Stimulated activated CD8-positive, alpha-beta memory T cell treated with anti-CD3 and anti-CD28 coated beads, Interleukin-4, amount 100 ng/mL, for 24 hours (primary cell): ENCODE results near the gene CYB5R2.

Source experiments
- DNase-seq: peaks from one replicate; pipeline ENCODE4 v3.0.0-alpha.2; 2020; ENCODE audit warnings: low read depth

CYB5R2 gene

DNA sequence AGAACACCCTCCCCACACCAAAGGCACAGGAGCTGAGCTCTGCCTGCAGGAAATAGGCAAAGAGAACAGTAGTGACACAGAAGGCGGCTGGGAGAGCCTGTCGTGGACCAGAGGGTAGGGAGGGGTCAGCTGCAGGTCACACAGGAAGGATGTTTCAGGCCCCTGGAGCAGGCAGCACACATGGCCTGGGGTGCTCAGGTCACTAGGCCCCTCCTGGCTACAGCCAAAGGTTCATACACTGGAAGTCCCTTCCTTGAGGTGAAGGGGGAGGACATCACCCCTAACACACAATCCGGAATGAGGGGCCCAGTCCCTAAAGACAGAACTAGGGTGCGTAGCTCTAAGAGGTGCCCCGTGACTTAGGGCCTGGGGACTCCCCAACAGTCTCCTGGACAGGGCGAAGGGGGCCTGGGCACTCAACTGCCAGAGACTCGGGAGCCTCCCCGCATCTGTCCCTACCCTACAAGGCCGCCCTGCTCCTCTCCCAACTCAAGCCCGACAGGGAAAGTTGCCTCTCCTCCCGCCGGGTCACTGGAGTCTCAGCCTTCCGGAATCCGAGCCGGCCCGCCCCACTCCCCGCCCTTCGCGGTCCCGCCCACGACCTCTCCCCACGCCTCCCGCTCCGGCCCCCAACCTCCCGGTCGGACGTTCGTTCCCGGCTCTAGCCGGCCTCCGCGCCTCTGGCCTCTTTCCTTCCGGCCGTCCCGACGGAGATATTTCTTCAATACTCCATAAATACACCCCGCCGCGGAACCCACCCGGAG is at the start of gene CYB5R2:
CYB5R2 (minus strand) TSS at position 541 of the 764 bp plus-strand sequence. CDS start 675 bp downstream, outside the sequence.
- no peak for DNase-seq

DNA sequence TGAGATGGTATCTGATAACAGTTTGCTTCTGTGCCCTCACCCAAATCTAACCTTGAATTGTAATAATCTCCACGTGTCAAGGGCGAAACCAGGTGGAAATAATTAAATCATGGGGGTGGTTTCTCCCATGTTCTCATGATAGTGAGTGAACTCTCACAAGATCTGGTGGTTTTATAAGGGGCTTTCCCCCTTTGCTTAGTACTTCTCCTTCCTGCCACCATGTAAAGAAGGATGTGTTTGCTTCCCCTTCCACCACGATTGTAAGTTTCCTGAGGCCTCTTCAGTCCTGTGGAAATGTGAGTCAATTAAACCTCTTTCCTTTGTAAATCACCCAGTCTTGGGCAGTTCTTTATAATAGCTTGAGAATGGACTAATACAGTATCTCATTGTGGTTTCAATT is 41.5 kb upstream of the CYB5R2 start:
- no peak for DNase-seq

DNA sequence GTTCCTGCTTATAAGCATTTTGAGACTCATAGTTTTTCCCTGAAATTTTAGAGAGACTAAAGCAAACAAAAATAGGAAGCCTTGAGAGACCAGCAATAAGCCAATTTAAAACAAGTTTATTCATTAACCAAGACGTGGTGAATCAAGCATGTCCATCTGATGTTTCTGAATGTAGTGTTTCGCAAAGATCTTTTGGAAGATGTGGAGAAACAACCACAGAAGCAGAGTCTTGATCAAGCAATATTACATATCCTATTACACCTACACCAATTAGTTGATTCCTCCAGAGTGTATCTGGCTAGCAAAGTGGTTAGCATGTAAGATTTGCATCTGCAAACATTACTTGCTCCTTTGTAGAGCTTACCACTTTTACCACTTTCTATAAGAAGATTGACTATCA is 33.1 kb upstream of the CYB5R2 start, which contains the start of gene OVCH2:
OVCH2 (minus strand) TSS at position 101 of the 400 bp plus-strand sequence; CDS start at position 18, 83 bp downstream.
- DNase-seq: no peak

DNA sequence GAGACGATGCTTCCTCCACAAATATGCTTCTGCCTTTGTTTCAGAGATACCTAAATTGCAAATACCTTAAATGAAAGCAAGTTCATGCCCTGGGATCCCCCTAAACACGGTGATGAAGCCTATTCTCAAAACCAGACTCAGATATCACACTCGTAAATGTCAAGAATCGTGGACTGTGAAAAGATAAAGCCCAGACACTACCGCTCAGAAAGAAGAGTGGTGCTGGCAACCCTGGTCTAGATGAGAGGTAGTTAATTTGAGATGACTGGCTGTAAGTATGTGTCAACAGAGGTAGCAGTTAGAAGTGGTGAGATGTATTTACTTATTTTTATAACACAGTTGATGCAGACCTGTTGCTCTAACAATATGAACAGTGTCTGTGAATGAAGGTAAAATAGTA is 30.4 kb upstream of the CYB5R2 start:
- no peak for DNase-seq

DNA sequence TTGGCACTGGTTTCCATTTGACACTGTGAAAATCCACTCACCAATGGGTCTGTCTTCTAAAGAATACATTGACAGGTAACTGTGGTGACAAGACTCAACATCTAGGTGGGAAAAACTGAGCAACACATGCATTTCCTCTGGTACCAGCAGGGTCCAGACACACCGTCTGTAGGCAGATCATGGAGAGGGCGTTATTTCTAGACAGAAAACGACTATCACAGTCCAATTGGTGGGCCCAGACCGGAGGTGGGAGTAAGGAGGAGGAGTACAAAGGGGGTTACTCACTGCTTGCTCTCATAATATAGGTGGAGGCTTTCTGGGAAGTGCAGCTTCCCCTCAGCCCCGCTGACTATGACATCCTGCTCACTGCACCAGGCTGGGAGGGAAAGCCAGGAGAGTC is 23.1 kb upstream of the CYB5R2 start:
- DNase-seq: no peak

DNA sequence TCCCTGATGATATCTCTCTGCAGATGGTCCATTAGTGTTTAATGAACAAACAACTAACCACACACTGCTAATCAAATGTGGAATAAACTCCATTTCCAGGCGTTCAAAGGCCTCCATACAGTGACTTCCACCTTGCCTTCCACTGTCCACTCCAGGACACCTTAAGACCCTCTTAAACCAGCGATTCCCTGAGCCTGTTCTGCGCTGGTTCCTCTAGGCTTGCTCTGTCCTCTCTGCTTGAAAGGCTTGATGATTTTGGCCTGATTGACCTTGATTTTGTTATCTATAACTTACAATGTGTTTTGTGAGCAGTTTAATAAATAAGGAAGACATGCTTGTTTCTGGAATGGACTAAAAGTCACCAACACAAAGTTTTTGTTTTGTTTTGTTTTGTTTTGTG is 20.9 kb upstream of the CYB5R2 start:
- DNase-seq: no peak

DNA sequence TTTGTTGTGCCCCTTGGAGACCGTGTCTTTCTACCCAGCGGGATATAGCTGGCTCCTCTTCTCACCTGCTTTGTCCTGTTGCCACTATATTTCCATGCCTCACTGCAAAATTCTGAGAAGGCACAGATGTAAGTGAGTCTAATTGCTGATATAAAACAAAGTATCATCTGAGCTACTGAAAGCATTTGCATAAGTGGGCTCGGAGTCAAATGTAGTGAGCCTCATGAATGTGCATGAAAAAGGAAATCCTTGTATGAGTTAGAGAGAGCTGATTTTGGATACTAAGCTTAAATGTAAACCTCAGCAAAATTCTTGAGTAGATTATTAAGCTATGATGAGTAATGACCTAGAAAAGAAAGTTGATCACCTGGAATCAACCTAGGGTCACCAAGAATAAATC is 19.1 kb upstream of the CYB5R2 start:
- DNase-seq: no peak

DNA sequence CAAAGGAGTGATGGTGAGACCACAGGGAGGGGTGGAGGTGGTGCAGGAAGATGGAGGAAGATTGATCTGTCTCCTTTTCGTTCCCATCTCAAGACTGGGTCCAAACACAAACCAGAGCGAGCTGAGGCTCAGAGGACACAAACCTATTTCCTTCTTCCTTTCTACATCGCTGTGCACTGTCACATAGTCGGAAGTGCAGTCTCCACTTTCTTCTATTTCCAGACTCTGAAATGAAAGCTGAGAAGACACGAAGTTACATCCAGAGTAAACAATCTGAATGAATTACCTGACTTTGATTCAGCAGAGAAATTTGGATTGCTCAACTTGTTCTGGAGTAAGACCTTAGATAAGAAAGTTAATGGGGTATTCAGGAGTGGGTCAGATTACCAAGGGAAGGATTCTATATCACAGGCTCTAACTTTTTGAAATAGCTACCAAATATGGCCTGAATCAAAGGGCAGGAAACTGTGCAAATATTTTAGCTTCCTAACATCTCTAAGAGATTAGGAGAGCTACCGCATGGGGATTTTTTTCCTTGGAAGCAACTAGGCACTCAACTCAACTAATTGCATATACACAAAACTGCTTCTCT is 18.6 kb upstream of the CYB5R2 start:
- no peak for DNase-seq

DNA sequence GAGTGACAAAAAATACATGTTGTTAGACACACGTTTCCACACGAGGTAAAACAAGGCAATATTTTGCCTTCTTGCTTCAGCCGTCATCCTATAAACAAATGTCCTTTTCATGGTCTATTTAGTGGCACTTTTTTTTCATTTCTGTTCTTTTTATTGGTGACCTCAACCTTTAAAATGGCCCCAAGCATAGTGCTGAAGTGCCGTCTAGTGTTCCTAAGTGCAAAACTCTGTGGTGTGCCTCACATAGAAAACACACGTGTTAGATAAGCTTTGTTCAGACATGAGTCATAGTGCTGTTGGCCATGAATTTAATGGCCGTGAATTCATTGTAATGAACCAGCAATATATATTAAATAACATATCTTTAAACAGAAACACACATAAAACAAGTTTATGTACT is 17.3 kb upstream of the CYB5R2 start:
- DNase-seq: no peak

DNA sequence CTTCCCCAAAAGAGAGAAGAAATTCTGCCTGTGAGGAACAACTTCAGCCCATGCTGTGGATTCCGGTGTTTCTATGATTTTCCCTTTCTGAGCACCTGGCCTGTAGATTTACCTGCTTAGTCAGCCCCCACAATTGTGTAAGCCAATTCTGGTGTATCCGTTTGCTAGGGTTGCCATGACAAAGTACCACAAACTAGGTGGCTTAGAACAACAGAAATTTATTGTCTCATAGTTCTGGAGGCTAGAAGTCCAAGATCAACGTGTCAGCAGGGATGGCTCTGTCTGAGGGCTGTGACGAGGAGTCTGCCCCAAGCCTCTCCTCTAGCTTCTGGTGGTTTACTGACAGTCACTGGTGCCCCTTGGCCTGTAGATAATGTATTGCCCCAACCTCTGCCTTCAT is 15.9 kb upstream of the CYB5R2 start:
- no peak for DNase-seq

DNA sequence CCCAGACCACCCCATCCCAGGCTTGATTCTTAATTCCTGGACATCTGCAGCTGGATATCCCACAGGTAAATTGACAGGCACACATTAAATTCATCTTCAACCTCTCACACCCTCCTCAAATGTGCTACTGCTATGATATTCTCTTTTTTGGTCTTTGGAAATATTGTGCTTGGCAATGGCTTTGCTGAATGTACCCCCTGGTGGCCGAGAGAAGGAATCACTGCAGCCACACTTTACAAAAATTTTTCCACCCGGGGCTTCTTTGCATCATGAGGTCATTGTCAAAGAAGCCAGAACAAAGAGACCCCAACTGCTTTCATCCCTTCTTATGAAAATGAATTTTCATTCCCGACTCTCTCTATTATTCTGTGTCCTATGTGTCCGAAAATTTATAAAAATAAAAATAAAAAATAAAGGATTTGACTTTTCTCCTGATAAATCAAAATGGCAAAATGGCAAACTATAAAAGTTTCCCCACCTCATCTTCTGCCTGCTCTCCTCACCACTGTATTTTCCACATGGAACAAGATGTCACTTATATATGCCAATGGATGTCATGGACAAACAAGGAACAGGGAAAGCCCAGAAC is 15.0 kb upstream of the CYB5R2 start:
- DNase-seq: no peak

DNA sequence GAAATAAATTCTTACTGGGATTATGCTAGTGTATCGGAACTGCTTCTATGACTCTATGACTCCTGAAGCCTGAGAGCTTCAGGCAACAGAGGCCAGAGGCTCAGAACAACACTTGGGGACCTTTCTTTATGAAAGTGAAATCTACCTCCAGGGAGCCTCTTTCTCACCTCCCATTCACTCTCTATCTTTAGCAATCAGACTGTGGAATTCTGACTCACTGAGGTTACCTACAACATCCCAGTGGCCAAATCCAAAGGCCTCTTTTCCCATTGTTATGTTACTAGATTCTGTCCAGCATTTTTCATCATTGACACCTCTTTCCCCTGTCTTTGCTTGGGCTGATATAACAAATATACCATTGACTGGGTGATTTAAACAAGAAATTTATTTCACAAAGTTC is 14.1 kb upstream of the CYB5R2 start:
- DNase-seq: no peak

DNA sequence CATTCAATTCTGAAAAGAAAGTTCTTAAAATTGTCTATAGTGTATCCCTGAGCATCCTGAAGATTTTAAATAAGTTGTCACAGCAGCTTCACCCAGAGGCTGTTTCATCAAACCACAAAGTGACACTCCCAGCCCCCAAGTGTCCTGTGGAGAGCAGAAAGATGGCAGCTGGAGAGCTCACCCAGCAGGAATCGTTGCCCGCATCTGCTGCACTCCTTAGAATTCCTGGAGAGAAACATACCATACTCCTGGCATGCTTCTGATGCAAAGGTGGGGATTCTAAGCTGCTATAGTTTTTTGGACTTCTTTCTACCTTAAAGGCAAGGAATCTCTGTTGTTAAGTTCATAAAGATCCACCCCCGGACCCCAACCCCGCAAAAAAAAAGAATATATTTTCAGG is 13.5 kb upstream of the CYB5R2 start:
- DNase-seq: no peak

DNA sequence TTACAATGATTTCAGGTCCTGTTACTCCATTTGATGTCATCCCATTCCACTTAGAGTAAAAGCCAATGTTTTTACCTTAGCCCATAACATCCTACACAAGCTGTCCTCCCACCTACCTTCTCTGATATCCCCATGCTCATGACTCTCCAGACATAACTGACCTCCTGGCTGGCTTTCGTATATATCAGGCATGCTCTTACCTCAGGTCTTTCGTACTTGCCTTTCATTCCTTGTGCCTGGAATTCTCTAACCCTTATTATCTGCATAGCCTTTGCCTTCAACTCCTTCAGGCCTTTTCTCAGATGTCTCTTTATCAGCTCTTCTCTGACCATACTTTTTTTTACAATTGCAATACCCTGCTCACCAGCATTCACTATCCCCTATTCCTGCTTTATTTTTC is 10.3 kb upstream of the CYB5R2 start:
- no peak for DNase-seq

DNA sequence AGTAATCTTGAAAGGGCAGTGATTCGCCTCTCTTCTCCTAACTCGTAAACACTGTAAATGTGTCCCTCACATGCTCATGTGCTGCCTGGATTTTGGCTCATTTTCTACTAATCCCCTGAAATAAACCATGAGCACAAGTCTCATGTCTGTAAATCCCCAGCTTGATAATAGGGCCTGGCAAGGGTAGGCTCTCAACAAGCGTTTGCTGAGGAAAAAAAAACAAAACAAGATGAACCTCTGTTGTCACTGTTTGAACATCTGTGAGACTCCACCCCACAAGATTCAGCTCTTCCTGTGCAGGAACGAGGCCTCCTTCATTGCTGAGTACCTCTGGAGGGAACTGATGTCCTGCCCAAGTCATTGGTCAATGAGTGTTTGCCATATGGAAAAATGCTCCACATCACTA is 4.5 kb upstream of the CYB5R2 start:
- DNase-seq: no peak

DNA sequence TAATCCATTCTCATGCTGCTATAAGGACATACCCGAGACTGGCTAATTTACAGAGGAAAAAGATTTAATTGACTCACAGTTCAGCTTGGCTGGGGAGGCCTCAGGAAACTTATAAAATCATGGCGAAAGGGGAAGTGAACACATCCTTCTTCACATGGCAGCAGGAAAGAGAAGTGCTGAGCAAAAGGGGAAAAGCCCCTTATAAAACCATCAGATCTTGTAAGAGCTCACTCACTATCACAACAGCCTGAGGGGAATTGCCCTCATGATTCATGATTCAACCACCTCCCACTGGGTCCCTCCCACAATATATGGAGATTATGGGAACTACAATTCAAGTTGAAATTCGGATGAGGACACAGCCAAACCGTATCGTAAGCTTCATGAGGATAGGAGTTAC is 3.8 kb upstream of the CYB5R2 start:
- DNase-seq: no peak

DNA sequence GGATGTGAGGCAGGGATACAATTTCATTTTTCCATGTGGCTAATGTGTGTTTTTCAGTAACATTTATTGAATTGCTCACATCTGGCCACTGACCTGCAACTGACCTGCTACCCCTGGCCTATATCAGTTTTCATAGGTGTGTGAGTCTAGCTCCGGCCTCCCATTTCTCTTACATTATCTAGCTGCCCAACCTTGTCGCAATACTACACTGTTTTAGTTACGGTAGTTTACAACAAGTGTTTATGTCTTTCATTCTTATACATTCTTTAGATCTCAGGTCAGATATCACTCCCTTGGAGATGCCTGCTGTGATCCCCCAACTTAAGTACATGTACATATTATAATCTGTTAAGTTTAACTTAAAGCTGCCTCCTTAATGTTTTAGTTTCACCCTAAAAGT is 2.3 kb upstream of the CYB5R2 start:
- DNase-seq: no peak

DNA sequence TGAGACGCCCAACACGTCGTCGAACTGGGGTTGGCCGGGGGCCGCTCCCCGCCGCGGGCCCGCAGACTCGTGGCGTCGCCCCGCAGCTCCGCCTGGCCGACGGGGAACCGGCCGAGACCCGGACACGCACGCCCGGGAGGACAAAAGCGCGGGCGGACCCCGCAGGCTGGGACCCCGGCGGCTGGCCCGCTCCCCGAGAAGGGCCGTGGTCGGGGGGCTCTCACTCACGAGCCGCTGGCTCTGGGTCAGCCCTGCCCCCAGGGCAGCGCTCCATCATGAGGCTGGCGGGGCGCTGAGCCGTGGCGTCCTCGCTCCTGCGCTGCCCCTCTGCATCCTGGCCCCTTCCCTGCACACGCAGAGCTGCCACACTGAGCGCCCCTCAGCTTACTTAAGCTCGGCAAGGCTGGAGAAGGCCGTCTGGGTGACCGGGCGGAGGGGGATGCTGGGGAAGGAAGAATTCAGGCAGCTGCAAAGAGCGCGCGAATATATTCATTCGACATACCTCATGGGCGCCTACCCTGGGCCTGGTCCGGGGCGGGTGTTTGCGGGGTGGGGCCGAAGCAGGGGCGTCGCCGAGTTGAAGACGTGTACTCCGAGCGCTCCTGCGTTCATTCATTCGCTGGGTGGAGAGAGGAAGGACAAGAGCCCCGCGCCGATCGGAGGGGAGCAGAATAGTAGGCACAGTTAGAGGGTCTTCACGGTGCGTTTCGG is 579 bp upstream of the CYB5R2 start:
- no peak for DNase-seq

DNA sequence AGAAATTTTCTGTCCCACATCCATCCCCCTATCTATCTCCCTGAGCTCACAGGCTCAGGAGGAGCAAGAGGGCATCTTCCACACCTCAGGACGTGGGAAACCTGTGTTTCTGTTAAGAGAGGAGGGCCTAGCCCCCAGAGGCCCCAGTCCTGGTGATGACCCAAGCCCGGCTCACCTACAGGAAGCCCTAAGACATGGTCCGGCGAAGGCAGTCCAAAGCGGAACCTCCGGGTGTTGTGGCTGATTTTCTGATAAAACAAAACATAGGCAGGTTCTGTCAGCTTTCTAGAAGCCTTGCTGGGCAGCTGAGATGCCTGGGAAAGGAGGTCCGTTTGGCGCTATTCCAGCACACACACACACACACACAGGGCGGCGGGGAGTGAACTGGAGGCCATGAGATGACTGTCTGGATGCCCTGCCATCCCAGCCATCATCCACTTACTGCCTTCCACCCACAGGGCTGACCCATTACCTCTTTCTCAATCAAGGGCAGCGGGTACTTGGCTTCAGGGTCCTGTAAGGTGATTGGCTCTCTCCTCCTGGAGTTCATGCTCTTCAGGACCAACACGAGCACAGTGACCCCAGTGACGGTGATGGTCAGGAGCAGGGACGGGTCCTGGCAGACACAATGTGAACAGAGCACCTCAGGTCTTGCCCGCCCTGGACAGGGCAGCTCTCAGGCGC is 882 bp downstream of the CYB5R2 start:
- no peak for DNase-seq

DNA sequence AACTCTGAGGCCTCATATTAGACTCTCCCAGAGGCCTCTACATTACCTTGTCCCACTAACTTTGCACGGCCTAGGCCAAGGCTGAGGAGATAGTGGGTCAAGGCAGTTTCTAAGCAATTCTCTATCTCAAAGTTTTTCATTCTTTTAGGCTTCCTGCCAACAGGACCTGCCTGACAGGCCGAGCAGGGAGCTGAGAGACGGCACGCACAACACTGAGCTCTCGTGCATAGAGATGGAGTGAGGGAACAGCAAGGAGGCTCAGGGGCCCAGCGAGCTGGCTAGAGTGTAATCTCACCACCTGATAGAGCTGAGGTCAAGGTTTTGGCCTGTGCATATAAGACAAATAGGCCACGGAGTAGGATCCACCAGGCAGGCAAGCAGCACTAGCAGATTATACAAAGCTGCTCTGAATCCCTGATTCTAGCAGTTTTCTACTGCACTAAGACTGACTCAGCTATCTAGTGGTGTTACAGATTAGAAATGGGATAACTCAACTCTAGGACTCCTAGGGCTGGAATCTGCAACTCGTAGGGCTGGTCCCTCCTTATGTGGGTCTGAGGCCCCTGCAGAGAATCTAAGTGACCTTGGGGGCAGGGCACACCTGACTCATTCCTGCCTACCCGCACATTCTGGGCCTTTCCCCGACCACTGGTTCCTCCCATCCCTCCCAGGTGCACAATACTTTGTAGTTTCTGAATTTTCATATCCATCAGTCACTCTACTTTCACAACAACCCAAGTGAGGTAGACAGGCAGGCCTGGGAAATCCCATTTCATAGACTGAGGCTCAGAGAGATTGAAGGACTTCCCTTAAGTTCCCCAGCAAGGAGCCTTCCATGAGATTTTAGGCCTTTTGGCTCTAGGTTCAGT is 1.7 kb downstream of the CYB5R2 start:
- DNase-seq: no peak

DNA sequence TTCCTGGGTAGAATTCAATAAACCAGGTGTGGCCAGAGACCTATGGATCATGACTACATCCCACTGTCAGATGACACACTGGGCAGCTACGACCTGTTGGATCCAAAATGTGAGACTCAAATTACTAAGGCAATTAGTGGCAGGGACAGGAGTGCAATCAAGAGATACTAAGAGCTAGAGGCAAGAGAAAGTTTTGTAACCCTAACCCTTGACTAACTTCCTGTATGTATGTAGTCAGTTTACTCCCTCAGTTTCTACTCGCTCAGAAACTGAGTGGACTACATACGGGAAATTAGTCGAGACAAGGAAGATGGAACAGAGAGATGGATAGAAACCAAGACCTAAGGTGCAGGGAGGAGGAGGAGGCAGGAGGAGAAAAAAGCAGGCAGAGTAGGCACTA is 2.7 kb downstream of the CYB5R2 start:
- DNase-seq: no peak
